Endodermal cell (in vitro differentiated cells): Measurements from ENCODE around the gene FBLIM1. TPM values are rescaled to one million over a fixed set of nuclear protein-coding genes. Genes with fewer than 3 reads are reported as not detected.

Source experiments
- DNase-seq: peaks from one replicate; pipeline ENCODE4 v3.0.0-alpha.2; 2017
- H3K27ac ChIP-seq: 2 replicates; pipeline ENCODE4 v1.5.1; 2013; ENCODE audit warnings: mild to moderate bottlenecking, low read depth, low read length, moderate library complexity
- H3K27me3 ChIP-seq: 2 replicates; pipeline ENCODE4 v1.6.1; 2013; ENCODE audit warnings: mild to moderate bottlenecking, low read length, moderate library complexity; ENCODE audit not compliant: insufficient read depth, control insufficient read depth, poor library complexity, severe bottlenecking
- H3K36me3 ChIP-seq: 2 replicates; pipeline ENCODE4 v1.7.0; 2013; ENCODE audit warnings: mild to moderate bottlenecking, low read length, moderate library complexity; ENCODE audit not compliant: control insufficient read depth, insufficient read depth
- H3K4me1 ChIP-seq: one replicate; pipeline ENCODE4 v1.7.0; 2013; ENCODE audit warnings: low read length; ENCODE audit not compliant: control insufficient read depth, insufficient read depth
- H3K4me3 ChIP-seq: 2 replicates; pipeline ENCODE4 v1.5.1; 2013; ENCODE audit warnings: mild to moderate bottlenecking, low read length, moderate library complexity
- H3K9ac ChIP-seq: 2 replicates; pipeline ENCODE4 v1.6.1; 2013; ENCODE audit warnings: mild to moderate bottlenecking, low read length, moderate library complexity; ENCODE audit not compliant: poor library complexity, severe bottlenecking; ENCODE audit errors: extremely low read depth
- H3K9me3 ChIP-seq: 2 replicates; pipeline ENCODE4 v1.6.1; 2013; ENCODE audit warnings: mild to moderate bottlenecking, low read length, moderate library complexity; ENCODE audit not compliant: control insufficient read depth
- H3K27ac Mint-ChIP-seq: 2 replicates; pipeline ENCODE4 v1.8.0; 2020; ENCODE audit warnings: mixed read lengths
- H3K27me3 Mint-ChIP-seq: 2 replicates; pipeline ENCODE4 v1.8.0; 2021; ENCODE audit warnings: mild to moderate bottlenecking, mixed read lengths; ENCODE audit not compliant: insufficient read depth
- H3K36me3 Mint-ChIP-seq: 2 replicates; pipeline ENCODE4 v1.8.0; 2020; ENCODE audit warnings: low read depth, mixed read lengths
- H3K4me1 Mint-ChIP-seq: 2 replicates; pipeline ENCODE4 v1.8.0; 2020; ENCODE audit warnings: mixed read lengths
- H3K4me3 Mint-ChIP-seq: 2 replicates; pipeline ENCODE4 v1.8.0; 2020; ENCODE audit warnings: mild to moderate bottlenecking, moderate library complexity, mixed read lengths
- H3K9me3 Mint-ChIP-seq: 2 replicates; pipeline ENCODE4 v1.8.0; 2020; ENCODE audit warnings: mild to moderate bottlenecking, mixed read lengths
- CTCF ChIP-seq: fragments of 200-600 bp; sonication (generic); conservative IDR thresholded peaks from 2 replicates; pipeline ENCODE4 v1.5.0; 2021; ENCODE audit warnings: antibody characterized with exemption, mild to moderate bottlenecking
- WGBS, 2 experiments: methylation state at CpG; one replicate each; pipeline versions ENCODE4 v1.1.5 to v1.1.7; 2013; ENCODE audit warnings: missing lambda C conversion rate in 2 of 2, mixed read lengths in 1 of 2; ENCODE audit not compliant: insufficient coverage in 1 of 2, insufficient read length in 1 of 2; 5-methylcytosine and 5-hydroxymethylcytosine counted together
- total RNA-seq, 2 donors: library from RNA; stranded (reverse); fragmentation: NEBNext Ultra II Directional in 1 of 2; extraction: Animal tissue kit (Norgen Biotek cat#: 25700) in 1 of 2; gene quantifications; 2 replicates in 1 of 2; 3 replicates in 1 of 2; pipeline ENCODE4 v1.2.1, GENCODE V29; 2021

FBLIM1 gene
- total RNA-seq, 2 donors from 2014 or later: 58.4 to 60.6 TPM

- TF ChIP-seq CTCF: no peak
- H3K36me3 Mint-ChIP-seq: peaks cover 2% of the 10 kb centered on the region
- H3K9me3 ChIP-seq: no peaks in the 10 kb centered on the region
- H3K27me3 ChIP-seq: no peaks in the 10 kb centered on the region
- H3K36me3 ChIP-seq: peaks cover 11% of the 10 kb centered on the region
- DNase-seq: no peak
- H3K27ac ChIP-seq: no peak overlapping the region
- H3K27me3 Mint-ChIP-seq: peaks cover 18% of the 10 kb centered on the region
- H3K27ac Mint-ChIP-seq: no peak overlapping the region
- peaks cover 25% of the 10 kb centered on the region for H3K4me1 Mint-ChIP-seq
- no peak overlapping the region for H3K9ac ChIP-seq
- H3K4me1 ChIP-seq: peaks cover 13% of the 10 kb centered on the region
- 78 to 83% methylated on average over 4 to 9 of the region's 9 CpGs for WGBS, 2 experiments
- peak overlapping the region; percentile 68 for H3K4me3 Mint-ChIP-seq
- no peak overlapping the region for H3K4me3 ChIP-seq
- H3K9me3 Mint-ChIP-seq: peaks cover 1% of the 10 kb centered on the region
Observed at GRCh38 chr1:15757016-15757543, 1.5 kb upstream of the FBLIM1 start.

- Mint-ChIP-seq H3K27me3 (peaks cover 18% of the 10 kb centered on the region), H3K4me3 (peak overlapping the region; percentile 68), H3K27ac (peak overlapping the region; percentile 83), H3K4me1 (peaks cover 30% of the 10 kb centered on the region), H3K9me3 (peaks cover 1% of the 10 kb centered on the region), H3K36me3 (peaks cover 6% of the 10 kb centered on the region)
- H3K9ac ChIP-seq: peak overlapping the region; percentile 20
- no peak overlapping the region for H3K27ac ChIP-seq
- peak overlapping the region; percentile 78 for H3K4me3 ChIP-seq
- no peaks in the 10 kb centered on the region for H3K9me3 ChIP-seq
- 5 to 22% methylated on average over 10 to 24 of the region's 24 CpGs for WGBS, 2 experiments
- H3K36me3 ChIP-seq: peaks cover 17% of the 10 kb centered on the region
- H3K27me3 ChIP-seq: no peaks in the 10 kb centered on the region
- peak; percentile 12 for TF ChIP-seq CTCF
- peaks cover 13% of the 10 kb centered on the region for H3K4me1 ChIP-seq
- peak; percentile 83 for DNase-seq
Observed at GRCh38 chr1:15757575-15758342, 836 bp upstream of the FBLIM1 start.

- H3K36me3 ChIP-seq: peaks cover 23% of the 10 kb centered on the region
- Mint-ChIP-seq H3K9me3 (peaks cover 1% of the 10 kb centered on the region), H3K36me3 (peaks cover 11% of the 10 kb centered on the region), H3K4me3 (peak overlapping the region; percentile 78), H3K27me3 (peaks cover 18% of the 10 kb centered on the region), H3K4me1 (peaks cover 33% of the 10 kb centered on the region), H3K27ac (peak overlapping the region; percentile 88)
- peak overlapping the region; percentile 93 for H3K4me3 ChIP-seq
- no peaks in the 10 kb centered on the region for H3K9me3 ChIP-seq
- H3K4me1 ChIP-seq: peaks cover 13% of the 10 kb centered on the region
- H3K27me3 ChIP-seq: no peaks in the 10 kb centered on the region
- DNase-seq: no peak
- TF ChIP-seq CTCF: no peak
- WGBS, 2 experiments: 0 to 1% methylated on average over 4 to 54 of the region's 58 CpGs
- peak overlapping the region; percentile 80 for H3K9ac ChIP-seq
- H3K27ac ChIP-seq: no peak overlapping the region
Observed at GRCh38 chr1:15758953-15759661, 512 bp downstream of the FBLIM1 start.
